ENCODE measurements around the gene CNTNAP2. TPM values are rescaled to one million over a fixed set of nuclear protein-coding genes. Genes with fewer than 3 reads are reported as not detected.

Gene CNTNAP2
- total RNA-seq, 4 donors from 2014 or later = not detected

DNA sequence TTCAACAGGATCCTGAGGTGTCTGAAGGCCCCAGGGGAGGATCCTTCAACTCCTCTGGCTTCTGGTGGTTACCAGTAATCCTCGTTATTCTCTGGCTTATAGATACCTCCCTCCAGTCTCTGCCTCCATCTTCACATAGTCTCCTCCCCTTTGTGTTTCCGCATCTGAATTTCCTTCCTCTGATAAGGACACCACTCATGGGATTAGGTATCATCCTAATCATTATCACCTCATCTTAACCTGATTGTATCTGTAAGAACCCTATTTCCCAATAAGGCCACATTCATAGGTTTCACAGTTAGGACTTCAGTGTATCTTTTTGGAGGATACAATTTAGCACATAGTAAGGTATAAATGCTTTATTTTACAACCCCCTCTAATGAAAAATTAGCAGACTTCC lies 1189.2 kb downstream of the CNTNAP2 start:
- in situ Hi-C loops (cut with MboI; ENCODE audit: low sequenced_read_pairs in 4 of 4) = no loop called here
- no peak for TF ChIP-seq POLR2A (IDR thresholded peaks at IDR 0.05)
- TF ChIP-seq CTCF (IDR thresholded peaks at IDR 0.05 in 4 of 5, conservative IDR thresholded peaks at IDR 0.05 in 1 of 5) = no peak

DNA sequence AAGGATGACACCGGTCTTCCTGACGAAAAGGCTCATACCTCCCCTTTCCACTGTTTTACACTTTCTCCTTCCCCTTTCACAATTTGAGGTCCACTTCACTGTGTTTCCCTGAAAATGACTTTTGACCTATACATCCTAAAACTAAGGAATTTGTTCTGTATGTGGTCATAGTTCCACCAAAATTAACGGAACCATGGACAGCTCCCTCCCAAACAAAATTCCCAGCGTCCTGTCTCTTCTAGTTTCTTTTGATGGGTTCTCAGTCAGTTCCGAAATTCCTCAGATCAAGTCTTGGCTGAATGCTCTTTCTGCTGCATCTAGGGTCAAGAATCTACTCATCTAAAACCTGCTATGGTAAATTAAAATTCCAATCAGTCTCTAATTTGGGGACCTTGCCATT lies 1191.9 kb downstream of the CNTNAP2 start:
- intact Hi-C loops (cut with DNase I; ENCODE audit: low total_unique reads) (no loop called here), in situ Hi-C loops (cut with MboI; ENCODE audit: low sequenced_read_pairs in 4 of 4) (no loop called here)
- Histone ChIP-seq H3K36me3 (no peaks in the 10 kb centered on the region), H3K27ac (no peak overlapping the region), H3K9me3 (no peaks in the 10 kb centered on the region), H3K4me1 (no peaks in the 10 kb centered on the region), H3K27me3 (no peaks in the 10 kb centered on the region), H3K4me3 (no peak overlapping the region)
- TF ChIP-seq CTCF (IDR thresholded peaks at IDR 0.05 in 4 of 5, conservative IDR thresholded peaks at IDR 0.05 in 1 of 5) (no peak), POLR2A (IDR thresholded peaks at IDR 0.05) (no peak)
- no peak for ATAC-seq
- no peak for DNase-seq

More for the DNA sequence above, 1189.2 kb downstream of the CNTNAP2 start:
- Histone ChIP-seq H3K4me3 (no peak overlapping the region), H3K4me1 (no peaks in the 10 kb centered on the region), H3K27me3 (no peaks in the 10 kb centered on the region), H3K36me3 (no peaks in the 10 kb centered on the region), H3K9me3 (no peaks in the 10 kb centered on the region), H3K27ac (no peak overlapping the region)
- DNase-seq (no peak), ATAC-seq (no peak)
- intact Hi-C loops (cut with DNase I; ENCODE audit: low total_unique reads) = no loop called here

DNA sequence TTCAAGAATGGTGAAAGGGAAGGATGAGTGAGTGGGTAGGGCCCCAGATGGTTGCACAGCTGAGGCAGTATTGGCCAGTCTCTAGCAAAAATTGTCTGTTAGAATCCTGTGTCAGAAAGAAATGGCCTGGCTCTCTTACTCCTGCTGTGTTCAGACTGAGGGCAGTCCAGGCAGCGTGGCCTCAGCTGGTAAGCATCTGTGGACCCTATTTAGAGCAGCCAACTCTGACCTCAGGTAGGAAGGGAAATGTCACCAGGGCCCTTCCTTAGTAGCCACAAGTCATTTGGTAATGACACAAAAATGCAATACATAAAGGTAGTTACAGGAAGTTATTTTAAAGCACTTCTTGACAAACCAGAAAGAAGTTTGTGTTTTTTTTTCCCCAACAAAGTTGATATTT lies 1194.7 kb downstream of the CNTNAP2 start:
- Histone ChIP-seq H3K4me3 (no peak overlapping the region), H3K9me3 (no peaks in the 10 kb centered on the region), H3K4me1 (no peaks in the 10 kb centered on the region), H3K27ac (no peak overlapping the region), H3K36me3 (no peaks in the 10 kb centered on the region), H3K27me3 (no peaks in the 10 kb centered on the region)
- TF ChIP-seq POLR2A (IDR thresholded peaks at IDR 0.05) (no peak), CTCF (IDR thresholded peaks at IDR 0.05 in 4 of 5, conservative IDR thresholded peaks at IDR 0.05 in 1 of 5) (no peak)
- intact Hi-C loops (cut with DNase I; ENCODE audit: low total_unique reads) (no loop called here), in situ Hi-C loops (cut with MboI; ENCODE audit: low sequenced_read_pairs in 4 of 4) (no loop called here)
- ATAC-seq = no peak
- no peak for DNase-seq

DNA sequence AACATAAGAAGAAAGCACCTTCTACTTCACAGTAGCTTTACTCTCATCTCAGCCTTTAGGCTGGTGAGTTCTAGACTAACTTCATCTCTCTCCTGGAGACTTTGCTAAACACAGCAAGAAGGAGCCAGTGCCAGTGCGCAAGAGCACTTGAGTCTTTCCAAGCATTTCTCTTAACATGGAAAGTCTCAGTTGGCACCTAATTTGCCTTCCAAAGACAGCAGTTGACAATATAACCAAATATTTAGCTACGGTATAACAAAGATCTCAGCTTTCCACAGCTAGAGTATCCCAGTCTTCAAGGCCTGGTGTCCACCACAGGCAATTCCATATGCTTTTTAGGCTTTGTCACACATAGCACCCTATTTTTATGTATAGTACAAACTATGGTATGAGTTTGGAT lies 1204.9 kb downstream of the CNTNAP2 start:
- TF ChIP-seq POLR2A (IDR thresholded peaks at IDR 0.05) = no peak
- no peak for TF ChIP-seq CTCF (IDR thresholded peaks at IDR 0.05 in 4 of 5, conservative IDR thresholded peaks at IDR 0.05 in 1 of 5)
- Histone ChIP-seq H3K4me3 (no peak overlapping the region), H3K36me3 (no peaks in the 10 kb centered on the region), H3K4me1 (no peaks in the 10 kb centered on the region), H3K9me3 (no peaks in the 10 kb centered on the region), H3K27me3 (no peaks in the 10 kb centered on the region), H3K27ac (no peak overlapping the region)
- DNase-seq (no peak), ATAC-seq (no peak)
- intact Hi-C loops (cut with DNase I; ENCODE audit: low total_unique reads) (no loop called here), in situ Hi-C loops (cut with MboI; ENCODE audit: low sequenced_read_pairs in 4 of 4) (no loop called here)

DNA sequence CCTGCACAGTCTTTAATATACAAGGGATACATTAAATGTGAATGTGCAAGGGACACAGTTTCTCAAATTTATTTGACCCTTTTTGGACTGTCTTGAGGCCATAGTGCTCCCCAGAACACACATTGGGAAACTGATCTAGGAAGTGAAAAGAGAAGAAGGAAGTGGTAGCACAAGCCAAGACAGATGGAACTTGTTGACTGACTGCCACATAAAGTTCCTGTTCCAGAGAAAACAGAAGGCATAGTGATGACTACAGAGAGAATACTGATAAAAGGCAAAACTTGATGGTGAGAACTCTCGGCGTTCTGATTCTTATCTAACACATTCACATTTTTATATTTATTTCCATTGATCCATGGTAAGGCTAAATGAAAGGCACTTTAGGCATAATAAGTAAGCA lies 1216.4 kb downstream of the CNTNAP2 start:
- intact Hi-C loops (cut with DNase I; ENCODE audit: low total_unique reads) (no loop called here), in situ Hi-C loops (cut with MboI; ENCODE audit: low sequenced_read_pairs in 4 of 4) (no loop called here)
- DNase-seq (no peak), ATAC-seq (no peak)
- Histone ChIP-seq H3K4me3 (no peak overlapping the region), H3K36me3 (no peaks in the 10 kb centered on the region), H3K27ac (no peak overlapping the region), H3K4me1 (no peaks in the 10 kb centered on the region), H3K9me3 (no peaks in the 10 kb centered on the region), H3K27me3 (no peaks in the 10 kb centered on the region)
- TF ChIP-seq CTCF (IDR thresholded peaks at IDR 0.05 in 4 of 5, conservative IDR thresholded peaks at IDR 0.05 in 1 of 5) (no peak), POLR2A (IDR thresholded peaks at IDR 0.05) (no peak)

All from gastrocnemius medialis (tissue), 4 donors.